ENCODE results near the gene CACNA2D3.

DNA sequence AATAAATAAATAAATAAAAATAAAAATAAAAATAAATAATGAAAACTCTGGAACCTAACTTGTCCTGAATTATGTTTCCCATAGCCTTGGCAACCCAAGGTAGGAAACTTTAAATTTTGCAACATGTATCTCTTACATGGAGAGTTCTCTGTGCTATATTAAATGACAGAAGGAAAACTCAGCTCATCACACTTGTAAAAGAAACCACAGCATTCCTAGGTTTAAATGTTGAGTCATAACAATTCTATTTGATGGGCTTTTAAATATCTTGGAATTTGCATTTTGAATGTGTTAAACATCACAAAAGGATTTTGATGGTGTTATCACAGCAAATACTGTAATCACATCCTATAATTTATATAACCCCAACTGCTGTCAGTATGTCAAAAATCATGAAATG lies 661.3 kb downstream of the CACNA2D3 start:
- TF ChIP-seq, protein P1, sequence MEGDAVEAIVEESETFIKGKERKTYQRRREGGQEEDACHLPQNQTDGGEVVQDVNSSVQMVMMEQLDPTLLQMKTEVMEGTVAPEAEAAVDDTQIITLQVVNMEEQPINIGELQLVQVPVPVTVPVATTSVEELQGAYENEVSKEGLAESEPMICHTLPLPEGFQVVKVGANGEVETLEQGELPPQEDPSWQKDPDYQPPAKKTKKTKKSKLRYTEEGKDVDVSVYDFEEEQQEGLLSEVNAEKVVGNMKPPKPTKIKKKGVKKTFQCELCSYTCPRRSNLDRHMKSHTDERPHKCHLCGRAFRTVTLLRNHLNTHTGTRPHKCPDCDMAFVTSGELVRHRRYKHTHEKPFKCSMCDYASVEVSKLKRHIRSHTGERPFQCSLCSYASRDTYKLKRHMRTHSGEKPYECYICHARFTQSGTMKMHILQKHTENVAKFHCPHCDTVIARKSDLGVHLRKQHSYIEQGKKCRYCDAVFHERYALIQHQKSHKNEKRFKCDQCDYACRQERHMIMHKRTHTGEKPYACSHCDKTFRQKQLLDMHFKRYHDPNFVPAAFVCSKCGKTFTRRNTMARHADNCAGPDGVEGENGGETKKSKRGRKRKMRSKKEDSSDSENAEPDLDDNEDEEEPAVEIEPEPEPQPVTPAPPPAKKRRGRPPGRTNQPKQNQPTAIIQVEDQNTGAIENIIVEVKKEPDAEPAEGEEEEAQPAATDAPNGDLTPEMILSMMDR (IDR thresholded peaks at IDR 0.05; ENCODE audit: insufficient read depth, low read depth, low read length): no peak
- TF ChIP-seq EZH2 (IDR thresholded peaks at IDR 0.05; ENCODE audit: insufficient read depth, low read length): no peak
